DND-41 (cell line): ENCODE measurements around the gene ARSB.

Experiments used
- ATAC-seq: fragments of 200-7000 bp; cut with Tn5 transposase; 3 replicates; pipeline ENCODE4 v1.9.1; 2021; ENCODE audit warnings: low read depth; ENCODE audit not compliant: insufficient read depth
- DNase-seq: peaks from one replicate; pipeline ENCODE4 v3.0.0-alpha.2; 2020
- H2AFZ ChIP-seq: 2 replicates; pipeline ENCODE4 v1.6.0; 2012; ENCODE audit warnings: low read depth, low read length
- H3K27ac ChIP-seq: 2 replicates; pipeline ENCODE4 v1.5.1; 2012; ENCODE audit warnings: low read length, inconsistent platforms
- H3K27me3 ChIP-seq: fragments of 200-600 bp; sonication (generic); 2 replicates; pipeline ENCODE4 v1.6.0; 2012; ENCODE audit warnings: low read length, mild to moderate bottlenecking, inconsistent platforms; ENCODE audit not compliant: insufficient read depth, poor library complexity
- H3K36me3 ChIP-seq: 2 replicates; pipeline ENCODE4 v1.5.1; 2012; ENCODE audit warnings: low read length, inconsistent platforms; ENCODE audit not compliant: insufficient read depth
- H3K4me1 ChIP-seq: 2 replicates; pipeline ENCODE4 v1.5.1; 2012; ENCODE audit warnings: mild to moderate bottlenecking, low read length; ENCODE audit not compliant: insufficient read depth
- H3K4me2 ChIP-seq: 2 replicates; pipeline ENCODE4 v1.6.0; 2012; ENCODE audit warnings: mild to moderate bottlenecking, moderate library complexity, low read length, inconsistent platforms; ENCODE audit not compliant: insufficient read depth
- H3K4me3 ChIP-seq, 2 experiments: fragments of 200-600 bp in 1 of 2; shearing (Covaris generic) in 1 of 2; 2 replicates each; pipeline ENCODE4 v1.5.1; 2012 to 2016; ENCODE audit warnings: inconsistent platforms in 2 of 2, low read length in 2 of 2, mild to moderate bottlenecking in 2 of 2, low read depth in 1 of 2, moderate library complexity in 1 of 2
- H3K79me2 ChIP-seq: 2 replicates; pipeline ENCODE4 v1.6.0; 2012; ENCODE audit warnings: low read length, inconsistent platforms; ENCODE audit not compliant: insufficient read depth
- H3K9ac ChIP-seq: 2 replicates; pipeline ENCODE4 v1.6.0; 2012; ENCODE audit warnings: low read depth, mild to moderate bottlenecking, inconsistent platforms, low read length, moderate library complexity
- H3K9me3 ChIP-seq: 2 replicates; pipeline ENCODE4 v1.5.1; 2012; ENCODE audit warnings: low read length, moderate library complexity, mild to moderate bottlenecking, inconsistent platforms; ENCODE audit not compliant: insufficient read depth, severe bottlenecking
- H4K20me1 ChIP-seq: 2 replicates; pipeline ENCODE4 v1.6.0; 2012; ENCODE audit warnings: low read length; ENCODE audit not compliant: insufficient read depth
- EZH2 ChIP-seq: IDR thresholded peaks from 3 replicates; pipeline ENCODE4 v1.6.1; 2012; ENCODE audit warnings: borderline replicate concordance, low read depth, mild to moderate bottlenecking, moderate library complexity, low read length, inconsistent platforms; ENCODE audit not compliant: severe bottlenecking
- TF ChIP-seq, protein P1 (sequence below): IDR thresholded peaks from 2 replicates; pipeline ENCODE4 v1.5.1; 2012; ENCODE audit warnings: borderline replicate concordance, low read length, moderate library complexity, mild to moderate bottlenecking; ENCODE audit not compliant: poor library complexity, severe bottlenecking; ENCODE audit errors: extremely low read depth

The ARSB gene

GRCh38 chr5:78761840-78762239 is 223.3 kb downstream of the ARSB start:
- Histone ChIP-seq H4K20me1 (no peaks in the 10 kb centered on the region), H3K27me3 (no peaks in the 10 kb centered on the region), H3K36me3 (no peaks in the 10 kb centered on the region), H3K4me3 (no peak overlapping the region), H3K4me2 (no peak overlapping the region), H3K9ac (no peak overlapping the region), H3K4me1 (no peaks in the 10 kb centered on the region), H2AFZ (no peak overlapping the region), H3K27ac (no peak overlapping the region), H3K9me3 (no peaks in the 10 kb centered on the region), H3K79me2 (no peaks in the 10 kb centered on the region)
- DNase-seq, result no peak
- ATAC-seq, result no peak
- TF ChIP-seq, protein P1, sequence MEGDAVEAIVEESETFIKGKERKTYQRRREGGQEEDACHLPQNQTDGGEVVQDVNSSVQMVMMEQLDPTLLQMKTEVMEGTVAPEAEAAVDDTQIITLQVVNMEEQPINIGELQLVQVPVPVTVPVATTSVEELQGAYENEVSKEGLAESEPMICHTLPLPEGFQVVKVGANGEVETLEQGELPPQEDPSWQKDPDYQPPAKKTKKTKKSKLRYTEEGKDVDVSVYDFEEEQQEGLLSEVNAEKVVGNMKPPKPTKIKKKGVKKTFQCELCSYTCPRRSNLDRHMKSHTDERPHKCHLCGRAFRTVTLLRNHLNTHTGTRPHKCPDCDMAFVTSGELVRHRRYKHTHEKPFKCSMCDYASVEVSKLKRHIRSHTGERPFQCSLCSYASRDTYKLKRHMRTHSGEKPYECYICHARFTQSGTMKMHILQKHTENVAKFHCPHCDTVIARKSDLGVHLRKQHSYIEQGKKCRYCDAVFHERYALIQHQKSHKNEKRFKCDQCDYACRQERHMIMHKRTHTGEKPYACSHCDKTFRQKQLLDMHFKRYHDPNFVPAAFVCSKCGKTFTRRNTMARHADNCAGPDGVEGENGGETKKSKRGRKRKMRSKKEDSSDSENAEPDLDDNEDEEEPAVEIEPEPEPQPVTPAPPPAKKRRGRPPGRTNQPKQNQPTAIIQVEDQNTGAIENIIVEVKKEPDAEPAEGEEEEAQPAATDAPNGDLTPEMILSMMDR, result no peak
- no peak for TF ChIP-seq EZH2

GRCh38 chr5:78760770-78761169 is 224.3 kb downstream of the ARSB start:
- Histone ChIP-seq H3K4me1 (no peaks in the 10 kb centered on the region), H3K27me3 (no peaks in the 10 kb centered on the region), H3K9me3 (no peaks in the 10 kb centered on the region), H3K4me2 (no peak overlapping the region), H3K9ac (no peak overlapping the region), H3K36me3 (no peaks in the 10 kb centered on the region), H4K20me1 (no peaks in the 10 kb centered on the region), H3K79me2 (no peaks in the 10 kb centered on the region), H3K4me3 (no peak overlapping the region), H2AFZ (no peak overlapping the region), H3K27ac (no peak overlapping the region)
- TF ChIP-seq EZH2, result no peak
- TF ChIP-seq, protein P1, result peak; percentile 35
- DNase-seq, result no peak
- no peak for ATAC-seq

- no peaks in the 10 kb centered on the region for H3K9me3 ChIP-seq
- DNase-seq (no peak), ATAC-seq (no peak)
- no peaks in the 10 kb centered on the region for H3K4me1 ChIP-seq
- no peaks in the 10 kb centered on the region for H3K79me2 ChIP-seq
- no peaks in the 10 kb centered on the region for H3K27me3 ChIP-seq
- no peak overlapping the region for H2AFZ ChIP-seq
- TF ChIP-seq, protein P1, result no peak
- no peak for TF ChIP-seq EZH2
- H3K4me3 ChIP-seq, result no peak overlapping the region
- no peaks in the 10 kb centered on the region for H3K36me3 ChIP-seq
- no peak overlapping the region for H3K27ac ChIP-seq
- H4K20me1 ChIP-seq, result no peaks in the 10 kb centered on the region
- H3K9ac ChIP-seq, result no peak overlapping the region
- no peak overlapping the region for H3K4me2 ChIP-seq
Measured at GRCh38 chr5:78760366-78760765, 224.7 kb downstream of the ARSB start.

- H3K27ac ChIP-seq, result no peak overlapping the region
- no peak overlapping the region for H3K9ac ChIP-seq
- no peak overlapping the region for H3K4me2 ChIP-seq
Measured at GRCh38 chr5:78758169-78758839, 226.8 kb downstream of the ARSB start.

More at GRCh38 chr5:78758169-78758839, 226.8 kb downstream of the ARSB start:
- H3K36me3 ChIP-seq, result no peaks in the 10 kb centered on the region
- H3K27me3 ChIP-seq, result no peaks in the 10 kb centered on the region
- H3K4me3 ChIP-seq, result no peak overlapping the region
- no peaks in the 10 kb centered on the region for H3K9me3 ChIP-seq
- H4K20me1 ChIP-seq, result no peaks in the 10 kb centered on the region
- no peak overlapping the region for H2AFZ ChIP-seq
- no peaks in the 10 kb centered on the region for H3K79me2 ChIP-seq
- no peak for TF ChIP-seq EZH2
- TF ChIP-seq, protein P1, result no peak
- no peak for DNase-seq
- ATAC-seq, result no peak
- H3K4me1 ChIP-seq, result no peaks in the 10 kb centered on the region
